HG02973 (cell line): ENCODE results near the gene PHLDA2.
A peak's percentile ranks its signal among the peaks of the same experiment; 100 is the strongest.

ENCODE experiments used
- ATAC-seq: cut with Tn5 transposase; IDR thresholded peaks from one replicate; pipeline ENCODE4 v1.9.1; 2021; ENCODE audit warnings: moderate library complexity; ENCODE audit not compliant: unreplicated experiment

Gene PHLDA2

DNA sequence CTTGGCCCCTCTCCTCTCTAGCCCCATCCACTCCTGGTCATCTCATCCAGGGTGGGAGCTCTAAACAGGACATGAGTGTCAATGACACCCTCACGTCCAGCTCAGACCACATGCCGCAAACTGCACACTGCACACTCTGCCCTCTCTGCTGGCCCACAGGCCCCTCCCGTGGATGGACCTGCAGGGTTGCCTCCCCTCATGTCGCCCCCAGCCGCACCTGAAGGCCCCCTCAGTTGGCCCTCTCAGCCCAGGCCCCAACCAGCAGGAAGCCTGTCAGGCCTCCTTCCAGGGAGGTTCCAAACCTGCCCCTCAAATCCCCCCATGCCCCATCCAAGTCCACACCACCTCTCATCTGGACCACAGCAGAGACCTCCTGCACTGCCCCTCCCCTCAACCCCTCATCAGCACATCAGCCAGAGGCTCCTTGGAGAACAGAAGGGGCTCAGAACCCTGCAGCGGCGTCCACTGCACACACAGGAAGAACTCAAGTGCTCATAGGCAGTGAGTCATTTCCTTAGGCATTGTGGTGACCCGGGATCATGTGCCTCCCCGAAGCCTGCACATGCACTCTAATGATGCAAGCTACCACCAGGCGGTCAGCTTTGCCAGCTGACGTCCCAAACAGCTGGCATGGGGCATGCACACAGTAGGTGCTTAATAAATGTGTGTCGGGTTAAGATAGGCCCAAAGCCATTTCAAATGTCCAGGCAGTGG, 30.7 kb downstream of the PHLDA2 start:
- ATAC-seq, result no peak

- no peak for ATAC-seq
Observed at GRCh38 chr11:2897048-2897447, 32.2 kb downstream of the PHLDA2 start.

GRCh38 chr11:2896047-2896446, 33.2 kb downstream of the PHLDA2 start:
- ATAC-seq, result no peak

GRCh38 chr11:2893935-2894334, 35.3 kb downstream of the PHLDA2 start:
- ATAC-seq, result no peak

DNA sequence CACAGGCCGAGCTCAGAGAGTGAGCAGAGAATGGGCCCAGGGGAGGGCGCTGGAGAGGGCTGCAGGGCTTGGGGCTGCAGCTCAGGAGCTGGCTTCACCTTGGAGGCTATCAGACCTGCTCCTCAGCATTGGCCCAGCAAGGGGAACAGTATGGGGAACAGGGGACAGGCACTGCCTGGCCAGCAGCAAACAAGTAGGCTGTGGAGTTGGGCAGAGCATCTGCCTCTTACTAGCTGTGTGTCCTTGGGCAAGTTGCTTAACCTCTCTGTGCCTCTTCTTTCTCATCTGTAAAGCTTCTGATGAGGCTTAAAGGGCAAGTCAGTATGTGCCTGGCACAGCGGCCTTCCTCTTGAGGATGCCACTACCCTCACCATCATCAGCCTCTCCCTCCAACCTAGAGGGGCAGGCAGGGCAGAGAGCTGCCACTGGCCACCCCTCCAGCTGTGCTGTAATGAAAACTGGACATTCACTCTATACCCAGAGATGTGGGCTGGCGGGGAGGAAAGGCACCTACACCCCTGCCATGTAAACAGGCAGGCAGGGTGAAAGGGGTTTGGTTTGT, 36.2 kb downstream of the PHLDA2 start:
- ATAC-seq, result no peak

- ATAC-seq, result no peak
Observed at GRCh38 chr11:2892215-2892966, 36.8 kb downstream of the PHLDA2 start.

DNA sequence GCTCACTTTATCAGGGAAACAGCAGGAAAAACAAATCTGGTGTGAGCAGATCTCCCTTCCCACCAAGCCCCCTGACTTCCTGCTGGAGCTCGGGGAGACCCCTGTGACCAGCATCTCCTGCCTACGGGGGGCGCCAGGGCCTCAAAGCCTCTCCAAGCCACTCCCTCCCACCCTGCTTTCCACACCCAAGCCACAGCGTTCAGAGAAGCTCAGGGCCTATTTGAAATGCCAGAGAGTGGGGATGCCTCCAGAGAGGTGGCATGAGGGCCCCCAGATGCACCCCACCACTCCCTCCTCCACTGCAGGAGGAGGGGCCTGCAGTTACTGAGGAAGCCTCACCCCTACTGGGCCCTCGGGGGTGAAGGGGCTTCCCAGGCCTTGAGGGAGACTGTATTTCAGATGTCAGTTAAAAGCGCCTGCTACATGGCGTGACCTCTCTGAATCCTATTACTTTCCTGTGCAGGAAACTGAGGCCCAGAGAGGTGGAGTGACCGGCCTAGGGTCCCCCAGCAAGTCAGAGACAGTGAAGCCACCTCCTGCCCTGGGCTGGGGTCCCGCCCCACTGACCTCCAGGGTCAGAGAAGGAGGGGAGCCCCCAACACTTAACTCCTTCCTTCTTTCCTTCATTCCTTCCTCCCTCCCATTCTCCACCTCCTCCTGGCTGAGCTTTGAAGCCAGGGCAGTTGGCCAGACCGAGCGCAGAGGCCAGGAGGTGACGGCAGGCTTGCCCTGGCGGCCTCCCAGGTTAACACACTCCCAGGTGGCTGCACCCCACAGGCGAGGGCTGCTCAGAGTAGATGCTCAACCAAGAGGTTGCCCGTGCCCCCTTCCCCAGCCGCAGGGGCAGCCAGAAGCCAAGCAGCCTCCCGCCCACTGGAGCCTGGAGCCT, 37.6 kb downstream of the PHLDA2 start:
- no peak for ATAC-seq

- ATAC-seq, result no peak
Observed at GRCh38 chr11:2890466-2891294, 38.5 kb downstream of the PHLDA2 start.

DNA sequence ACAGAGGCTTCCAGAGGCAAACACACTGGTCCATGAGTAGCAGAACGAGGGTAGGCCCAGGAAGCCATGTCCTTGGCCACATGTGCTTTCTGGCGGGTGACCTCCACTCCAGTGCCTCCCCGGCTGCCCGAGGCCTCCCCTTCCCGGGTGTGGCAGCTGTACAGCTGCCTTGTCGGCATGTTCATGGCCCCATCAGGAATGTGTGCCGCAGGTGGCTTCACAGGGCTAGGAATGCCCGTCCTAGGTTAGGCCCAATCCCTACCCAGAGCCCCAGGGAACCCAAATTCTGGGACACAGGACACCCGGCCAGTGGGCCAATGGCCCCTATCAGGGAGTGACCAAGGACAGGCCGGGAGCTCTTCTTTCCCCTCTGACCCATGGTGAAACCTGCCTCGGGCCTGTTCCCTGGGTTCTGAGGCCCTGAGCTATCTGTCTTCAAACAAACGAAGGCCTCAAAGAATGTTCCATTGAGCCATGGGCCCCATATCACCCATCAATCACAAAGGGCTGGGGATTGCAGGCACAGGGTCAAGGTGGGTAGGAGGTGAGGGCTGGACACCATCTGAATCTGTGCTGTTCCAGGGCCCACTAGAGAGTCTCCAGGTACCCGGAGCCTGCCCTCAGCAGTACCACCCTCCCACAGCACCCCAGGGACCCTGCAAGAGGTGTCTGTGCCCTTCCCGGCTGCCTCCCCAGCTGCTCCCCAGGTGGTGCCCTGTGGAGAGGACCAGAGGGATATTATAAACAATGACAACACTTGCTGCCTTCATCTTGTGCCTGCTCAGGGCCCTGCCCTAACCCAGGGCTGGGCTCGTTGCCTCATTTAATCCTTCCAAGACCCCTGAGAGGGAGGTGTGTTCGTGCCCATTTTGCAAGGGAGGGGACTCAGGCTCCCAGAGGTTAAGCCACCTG, 39.6 kb downstream of the PHLDA2 start:
- no peak for ATAC-seq

DNA sequence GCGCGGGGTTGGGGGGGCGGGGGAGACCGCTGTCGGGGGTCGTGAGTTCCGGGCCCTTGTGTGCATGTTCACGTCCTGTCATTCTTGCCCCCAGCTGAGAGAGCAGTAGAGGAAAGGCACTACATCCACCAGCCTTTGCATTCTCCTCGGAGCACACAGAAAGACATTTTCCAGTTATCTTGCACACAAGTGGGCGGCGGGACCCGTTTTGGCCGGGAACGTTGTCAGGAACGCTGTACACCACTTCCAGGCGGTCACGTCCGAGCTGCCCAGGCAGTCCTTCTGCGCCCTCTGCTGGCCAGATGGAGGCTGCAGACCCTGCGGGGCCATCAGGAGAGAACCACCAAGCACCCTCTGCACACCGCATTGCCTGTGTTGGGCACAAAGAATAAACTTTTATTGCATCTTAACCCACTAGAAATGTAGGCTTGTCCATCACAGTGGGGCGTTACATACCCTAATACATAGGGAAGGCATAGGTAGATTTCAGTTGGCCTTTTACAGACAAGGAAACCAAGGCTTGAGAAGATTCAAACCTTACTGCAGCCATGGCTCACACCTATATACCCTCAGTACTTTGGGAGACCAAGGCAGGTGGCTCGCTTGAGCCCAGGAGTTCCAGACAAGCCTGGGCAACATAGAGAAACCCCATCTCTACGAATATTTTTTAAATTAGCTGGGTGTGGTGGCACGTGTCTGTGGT, 40.8 kb downstream of the PHLDA2 start:
- ATAC-seq, result no peak

DNA sequence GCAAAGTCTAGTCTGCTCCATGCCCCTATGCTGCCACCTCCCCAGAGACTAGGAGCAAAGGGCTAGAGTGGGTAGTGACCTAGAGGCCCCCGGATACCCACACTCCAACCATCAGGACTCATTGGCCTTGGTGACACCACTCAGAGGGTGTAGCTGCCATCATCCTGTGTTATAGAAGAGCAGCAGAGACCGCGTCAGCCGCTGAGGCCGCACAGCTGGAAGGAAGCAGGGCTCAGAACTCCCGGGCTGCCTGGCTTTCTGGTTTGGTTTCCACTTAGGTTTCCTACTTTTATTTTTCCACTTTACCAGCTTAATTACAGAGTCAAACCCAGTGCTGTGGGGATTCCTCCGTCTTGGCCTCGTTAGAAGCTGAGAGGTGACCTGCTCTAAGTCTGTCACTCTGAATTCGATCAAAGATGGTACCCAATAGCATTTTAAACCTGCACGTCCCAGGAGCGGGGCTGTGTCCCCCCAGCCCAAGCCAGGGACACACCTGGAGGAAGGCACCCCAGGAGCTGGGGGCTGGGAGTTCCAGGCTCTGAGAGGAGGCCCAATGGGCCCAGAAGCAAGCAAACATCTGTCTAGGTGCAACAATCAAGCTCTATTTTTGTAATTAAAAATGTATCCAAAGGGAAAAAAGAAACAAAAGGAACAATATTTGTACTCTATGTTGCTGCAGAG, 41.6 kb downstream of the PHLDA2 start:
- no peak for ATAC-seq

GRCh38 chr11:2886936-2887335, 42.3 kb downstream of the PHLDA2 start:
- no peak for ATAC-seq

DNA sequence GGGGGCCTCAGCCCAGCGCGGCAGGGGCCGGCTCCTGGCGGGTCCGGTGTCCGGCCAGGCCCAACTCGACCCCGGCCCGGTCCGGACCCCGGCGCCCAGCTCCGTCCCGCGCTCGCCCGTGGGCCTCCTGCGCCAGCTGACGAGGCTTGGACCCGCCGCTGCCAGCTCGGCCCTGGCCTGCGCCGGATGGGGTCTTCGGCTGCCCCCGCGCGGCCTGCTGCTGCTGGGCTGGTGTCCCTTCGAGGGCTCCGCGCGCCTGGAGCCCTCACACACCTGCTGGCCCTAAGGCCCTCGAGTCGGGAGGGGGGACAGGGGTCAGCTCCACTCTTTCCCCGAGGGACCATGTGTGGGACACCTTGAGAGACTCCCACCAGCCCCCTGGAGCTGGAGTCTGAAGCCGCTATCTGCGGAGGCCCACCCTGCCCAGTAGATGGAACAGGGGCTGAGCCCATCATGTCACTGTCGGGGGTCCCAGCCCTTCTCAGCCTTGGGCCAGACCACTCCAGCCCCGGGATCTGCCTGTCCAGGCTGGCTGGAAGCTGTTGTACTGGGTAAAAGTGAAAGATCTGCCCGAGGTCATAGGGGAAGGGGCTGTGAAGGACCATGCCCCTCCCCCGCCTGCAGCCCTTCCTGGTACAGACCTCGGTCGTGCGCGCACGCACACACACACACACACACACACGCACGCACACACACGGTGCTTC, 42.9 kb downstream of the PHLDA2 start:
- peak; percentile 2 for ATAC-seq

DNA sequence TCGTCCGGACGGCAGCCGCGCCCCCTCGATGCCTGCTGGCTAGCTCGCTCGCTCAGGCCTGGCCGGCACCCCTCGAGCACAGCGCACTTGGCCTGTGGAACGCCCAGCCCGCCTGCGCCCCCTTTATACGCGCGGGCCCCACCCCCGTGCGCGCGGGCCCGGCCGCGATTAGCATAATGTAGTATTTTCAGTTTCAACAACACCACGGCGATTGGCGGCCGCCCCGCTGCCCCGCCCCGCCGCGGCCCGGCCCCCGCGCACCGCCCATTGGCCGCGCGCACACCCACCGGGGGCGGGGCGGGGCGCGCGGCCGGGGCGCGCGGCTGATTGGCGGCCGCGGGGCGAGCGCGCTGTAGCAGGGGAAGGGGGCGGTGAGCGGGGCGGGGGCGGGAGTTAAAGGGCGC, 43.5 kb downstream of the PHLDA2 start, which contains the start of gene CDKN1C:
Gene CDKN1C (minus strand): TSS at position 98 of the 404 bp plus-strand sequence. CDS start 319 bp downstream, outside the sequence.
- ATAC-seq, result peak; percentile 70

GRCh38 chr11:2885017-2885677, 44.1 kb downstream of the PHLDA2 start:
- ATAC-seq, result no peak

DNA sequence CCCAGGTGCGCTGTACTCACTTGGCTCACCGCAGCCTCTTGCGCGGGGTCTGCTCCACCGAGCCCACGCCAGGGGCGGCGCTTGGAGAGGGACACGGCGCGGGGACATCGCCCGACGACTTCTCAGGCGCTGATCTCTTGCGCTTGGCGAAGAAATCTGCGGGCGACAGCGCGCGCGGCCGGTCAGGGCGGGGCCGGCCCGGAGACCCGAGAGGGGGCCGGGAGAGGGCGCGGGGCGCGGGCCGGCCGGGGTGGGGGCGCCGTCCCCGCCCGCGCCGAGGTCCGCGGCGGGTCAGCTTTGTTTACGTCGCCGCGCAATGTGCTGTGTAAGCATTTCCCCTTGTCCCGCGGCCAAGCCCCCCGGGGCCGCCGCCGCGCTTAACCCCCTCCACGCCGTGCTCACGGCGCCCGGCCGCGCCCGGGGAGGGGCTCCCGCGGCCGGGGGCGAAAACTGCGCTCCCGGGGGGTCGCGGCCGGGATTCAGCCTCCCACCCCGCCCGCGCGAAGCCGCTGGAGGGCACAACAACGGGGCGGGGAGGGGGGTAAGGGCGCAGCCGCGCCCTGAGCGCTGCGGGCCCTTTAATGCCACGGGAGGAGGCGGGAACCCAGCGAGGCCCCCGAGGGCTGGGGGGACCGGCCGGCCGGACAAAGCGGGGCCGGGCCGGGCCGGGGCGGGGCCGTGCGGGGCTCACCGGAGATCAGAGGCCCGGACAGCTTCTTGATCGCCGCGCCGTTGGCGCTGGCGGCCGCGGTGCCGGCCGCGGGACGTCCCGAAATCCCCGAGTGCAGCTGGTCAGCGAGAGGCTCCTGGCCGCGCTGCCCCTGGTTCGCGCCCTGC, 45.0 kb downstream of the PHLDA2 start:
- no peak for ATAC-seq
